Measurements from ENCODE around the gene GALNT18.

DNA sequence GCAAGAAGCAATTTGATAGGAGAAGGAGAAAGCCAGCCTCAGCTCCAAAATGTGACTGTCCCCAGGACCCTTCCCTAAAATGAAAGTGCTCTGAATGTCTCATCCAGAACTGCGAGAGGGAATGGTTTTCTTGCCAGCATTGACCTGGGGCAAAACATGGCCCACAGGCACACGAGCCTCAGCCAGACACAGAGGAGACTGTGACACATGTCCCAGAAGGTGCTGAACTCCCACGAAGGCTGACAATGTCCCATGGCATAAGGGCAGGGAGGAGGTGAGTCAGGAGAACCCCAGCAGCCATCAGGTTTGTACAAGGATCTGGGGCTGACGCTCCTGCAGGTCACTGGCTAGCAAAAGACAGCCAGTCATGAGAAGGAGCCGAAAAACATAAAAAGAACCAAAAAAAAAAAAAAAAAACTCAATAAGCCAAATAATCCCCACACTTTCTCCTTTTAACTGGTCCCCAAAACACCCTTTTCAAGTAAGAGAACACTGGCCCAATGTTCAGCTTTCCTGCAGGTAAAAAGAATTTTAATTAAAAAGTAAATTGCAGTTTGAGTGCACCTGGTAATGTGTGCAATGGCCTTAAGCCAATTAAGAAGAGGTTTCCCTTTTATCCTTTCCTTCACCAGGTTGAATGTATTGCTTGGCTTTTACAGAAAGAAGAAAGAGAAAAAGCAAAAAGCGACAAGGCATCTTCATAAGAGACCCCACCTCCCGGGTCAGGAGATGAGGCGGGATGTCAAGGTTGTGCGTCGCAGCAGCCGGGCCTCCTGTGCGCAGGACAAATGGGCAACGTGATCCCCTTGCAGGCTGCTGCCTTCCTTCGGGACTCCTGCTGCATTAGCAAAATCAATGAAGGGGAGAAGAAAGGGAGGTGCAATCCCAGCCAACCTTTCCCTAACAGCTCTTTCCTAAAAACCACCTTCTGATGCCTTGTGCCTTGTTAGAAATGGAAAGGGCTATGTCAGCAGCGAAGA, 43.6 kb downstream of the GALNT18 start:
- TF ChIP-seq, protein P1, sequence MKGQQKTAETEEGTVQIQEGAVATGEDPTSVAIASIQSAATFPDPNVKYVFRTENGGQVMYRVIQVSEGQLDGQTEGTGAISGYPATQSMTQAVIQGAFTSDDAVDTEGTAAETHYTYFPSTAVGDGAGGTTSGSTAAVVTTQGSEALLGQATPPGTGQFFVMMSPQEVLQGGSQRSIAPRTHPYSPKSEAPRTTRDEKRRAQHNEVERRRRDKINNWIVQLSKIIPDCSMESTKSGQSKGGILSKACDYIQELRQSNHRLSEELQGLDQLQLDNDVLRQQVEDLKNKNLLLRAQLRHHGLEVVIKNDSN (IDR thresholded peaks at IDR 0.05) = no peak
- TF ChIP-seq CEBPB (IDR thresholded peaks at IDR 0.05) = no peak
- no peak for TF ChIP-seq EP300 (IDR thresholded peaks at IDR 0.05; ENCODE audit: borderline replicate concordance)
- no peak for TF ChIP-seq YY1 (IDR thresholded peaks at IDR 0.05; ENCODE audit: low read depth)
- no peak for TF ChIP-seq FOXM1 (IDR thresholded peaks at IDR 0.05; ENCODE audit: borderline replicate concordance, low read depth)
- TF ChIP-seq, protein P2, sequence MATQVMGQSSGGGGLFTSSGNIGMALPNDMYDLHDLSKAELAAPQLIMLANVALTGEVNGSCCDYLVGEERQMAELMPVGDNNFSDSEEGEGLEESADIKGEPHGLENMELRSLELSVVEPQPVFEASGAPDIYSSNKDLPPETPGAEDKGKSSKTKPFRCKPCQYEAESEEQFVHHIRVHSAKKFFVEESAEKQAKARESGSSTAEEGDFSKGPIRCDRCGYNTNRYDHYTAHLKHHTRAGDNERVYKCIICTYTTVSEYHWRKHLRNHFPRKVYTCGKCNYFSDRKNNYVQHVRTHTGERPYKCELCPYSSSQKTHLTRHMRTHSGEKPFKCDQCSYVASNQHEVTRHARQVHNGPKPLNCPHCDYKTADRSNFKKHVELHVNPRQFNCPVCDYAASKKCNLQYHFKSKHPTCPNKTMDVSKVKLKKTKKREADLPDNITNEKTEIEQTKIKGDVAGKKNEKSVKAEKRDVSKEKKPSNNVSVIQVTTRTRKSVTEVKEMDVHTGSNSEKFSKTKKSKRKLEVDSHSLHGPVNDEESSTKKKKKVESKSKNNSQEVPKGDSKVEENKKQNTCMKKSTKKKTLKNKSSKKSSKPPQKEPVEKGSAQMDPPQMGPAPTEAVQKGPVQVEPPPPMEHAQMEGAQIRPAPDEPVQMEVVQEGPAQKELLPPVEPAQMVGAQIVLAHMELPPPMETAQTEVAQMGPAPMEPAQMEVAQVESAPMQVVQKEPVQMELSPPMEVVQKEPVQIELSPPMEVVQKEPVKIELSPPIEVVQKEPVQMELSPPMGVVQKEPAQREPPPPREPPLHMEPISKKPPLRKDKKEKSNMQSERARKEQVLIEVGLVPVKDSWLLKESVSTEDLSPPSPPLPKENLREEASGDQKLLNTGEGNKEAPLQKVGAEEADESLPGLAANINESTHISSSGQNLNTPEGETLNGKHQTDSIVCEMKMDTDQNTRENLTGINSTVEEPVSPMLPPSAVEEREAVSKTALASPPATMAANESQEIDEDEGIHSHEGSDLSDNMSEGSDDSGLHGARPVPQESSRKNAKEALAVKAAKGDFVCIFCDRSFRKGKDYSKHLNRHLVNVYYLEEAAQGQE (IDR thresholded peaks at IDR 0.05; ENCODE audit: low read depth) = no peak
- TF ChIP-seq TAF1 (IDR thresholded peaks at IDR 0.05; ENCODE audit: low read depth) = no peak
- no peak for TF ChIP-seq CREB1 (IDR thresholded peaks at IDR 0.05; ENCODE audit: low read depth)
- no peak for TF ChIP-seq TEAD4 (IDR thresholded peaks at IDR 0.05)
- no peak for TF ChIP-seq TCF12 (IDR thresholded peaks at IDR 0.05; ENCODE audit: low read depth)
- TF ChIP-seq, protein P3, sequence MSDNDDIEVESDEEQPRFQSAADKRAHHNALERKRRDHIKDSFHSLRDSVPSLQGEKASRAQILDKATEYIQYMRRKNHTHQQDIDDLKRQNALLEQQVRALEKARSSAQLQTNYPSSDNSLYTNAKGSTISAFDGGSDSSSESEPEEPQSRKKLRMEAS (IDR thresholded peaks at IDR 0.05) = no peak

All from Ishikawa (cell line).